ENCODE measurements around the gene CYLC1.

Gene CYLC1

GRCh38 chrX:83860846-83861245, at the start of gene CYLC1:
Gene CYLC1 (plus strand): TSS chrX:83861146. CDS start chrX:83861183, 37 bp downstream.
- DNase-seq (ENCODE audit: low read depth): no peak

GRCh38 chrX:83819304-83819703, 41.6 kb upstream of the CYLC1 start:
- no peak for DNase-seq (ENCODE audit: low read depth)

- DNase-seq (ENCODE audit: low read depth): no peak
Observed at GRCh38 chrX:83829874-83830273, 31.1 kb upstream of the CYLC1 start.

- DNase-seq (ENCODE audit: low read depth): no peak
Observed at GRCh38 chrX:83845397-83845796, 15.5 kb upstream of the CYLC1 start.

GRCh38 chrX:83847339-83847738, 13.6 kb upstream of the CYLC1 start:
- no peak for DNase-seq (ENCODE audit: low read depth)

GRCh38 chrX:83888585-83888984, 27.6 kb downstream of the CYLC1 start:
- no peak for DNase-seq (ENCODE audit: low read depth)

GRCh38 chrX:83892433-83892832, 31.5 kb downstream of the CYLC1 start:
- DNase-seq (ENCODE audit: low read depth): no peak

- DNase-seq (ENCODE audit: low read depth): no peak
Observed at GRCh38 chrX:83906921-83907320, 46.0 kb downstream of the CYLC1 start.

GRCh38 chrX:83916525-83916924, 55.6 kb downstream of the CYLC1 start:
- DNase-seq (ENCODE audit: low read depth): no peak

GRCh38 chrX:83934220-83934619, 73.3 kb downstream of the CYLC1 start:
- DNase-seq (ENCODE audit: low read depth): no peak
